HG03354 (cell line): ENCODE data around the gene PDE4C.

Source experiments
- ATAC-seq: cut with Tn5 transposase; IDR thresholded peaks from one replicate; pipeline ENCODE4 v1.9.1; 2021; ENCODE audit warnings: mild to moderate bottlenecking; ENCODE audit not compliant: unreplicated experiment, poor library complexity, severe bottlenecking

The PDE4C gene

GRCh38 chr19:18257503-18258470, 31.5 kb upstream of the PDE4C start:
- no peak for ATAC-seq

GRCh38 chr19:18254546-18255503, 28.6 kb upstream of the PDE4C start:
- ATAC-seq: no peak

GRCh38 chr19:18253716-18254115, 27.5 kb upstream of the PDE4C start:
- no peak for ATAC-seq

GRCh38 chr19:18253130-18253529, 26.9 kb upstream of the PDE4C start:
- ATAC-seq: no peak

- ATAC-seq: no peak
These were observed 26.1 kb upstream of the PDE4C start for GRCh38 chr19:18252370-18252717.

- ATAC-seq: no peak
These were observed 25.5 kb upstream of the PDE4C start for GRCh38 chr19:18251587-18252369.

GRCh38 chr19:18249834-18250233, 23.6 kb upstream of the PDE4C start:
- no peak for ATAC-seq

GRCh38 chr19:18245297-18245696, 19.1 kb upstream of the PDE4C start:
- no peak for ATAC-seq

- no peak for ATAC-seq
These were observed 13.1 kb upstream of the PDE4C start for GRCh38 chr19:18239303-18239702.

GRCh38 chr19:18234194-18234593, 8.0 kb upstream of the PDE4C start:
- no peak for ATAC-seq

GRCh38 chr19:18233224-18233825, 7.1 kb upstream of the PDE4C start:
- no peak for ATAC-seq

- ATAC-seq: no peak
These were observed 6.4 kb upstream of the PDE4C start for GRCh38 chr19:18232540-18233223.

- ATAC-seq: no peak
These were observed 5.5 kb upstream of the PDE4C start for GRCh38 chr19:18231775-18232174.

GRCh38 chr19:18230941-18231734, 4.9 kb upstream of the PDE4C start:
- ATAC-seq: no peak

- no peak for ATAC-seq
These were observed 3.7 kb upstream of the PDE4C start for GRCh38 chr19:18229915-18230314.

GRCh38 chr19:18229474-18229873, 3.2 kb upstream of the PDE4C start:
- ATAC-seq: no peak

- no peak for ATAC-seq
These were observed 1.6 kb upstream of the PDE4C start for GRCh38 chr19:18227781-18228271.
